Natural killer cell (primary cell): ENCODE measurements around the gene THPO. TPM values are rescaled to one million over a fixed set of nuclear protein-coding genes. Genes with fewer than 3 reads are reported as not detected.

Source experiments
- ATAC-seq, 3 donors: fragments of 150-1000 bp in 2 of 3; fragments of 200-7000 bp in 1 of 3; cut with Tn5 transposase; 1 replicate in 1 of 3; 2 replicates in 2 of 3; pipeline ENCODE4 v1.10.0; 2021; ENCODE audit warnings: mild to moderate bottlenecking in 2 of 3, moderate library complexity in 2 of 3
- DNase-seq, 2 donors: peaks; one replicate each; pipeline versions ENCODE4 v3.0.0 to v3.0.0-alpha.2; 2013 to 2021; ENCODE audit warnings: mixed read lengths in 1 of 2
- H3K27ac ChIP-seq: one replicate; pipeline ENCODE4 v1.5.1; 2013; ENCODE audit warnings: mild to moderate bottlenecking, low read length
- H3K27me3 ChIP-seq: one replicate; pipeline ENCODE4 v1.6.1; 2013; ENCODE audit warnings: low read length; ENCODE audit not compliant: control insufficient read depth, insufficient read depth
- H3K36me3 ChIP-seq: one replicate; pipeline ENCODE4 v1.6.1; 2013; ENCODE audit warnings: low read length; ENCODE audit not compliant: control insufficient read depth, insufficient read depth
- H3K4me1 ChIP-seq: one replicate; pipeline ENCODE4 v1.6.1; 2013; ENCODE audit warnings: low read length; ENCODE audit not compliant: control insufficient read depth, insufficient read depth
- H3K4me3 ChIP-seq: one replicate; pipeline ENCODE4 v1.5.1; 2013; ENCODE audit warnings: low read length
- H3K9me3 ChIP-seq: one replicate; pipeline ENCODE4 v1.6.1; 2013; ENCODE audit warnings: low read length; ENCODE audit not compliant: control insufficient read depth, insufficient read depth
- H3K27ac Mint-ChIP-seq, 2 donors: one replicate each; pipeline ENCODE4 v1.8.0; 2022; ENCODE audit warnings: mild to moderate bottlenecking in 2 of 2, mixed read lengths in 2 of 2, moderate library complexity in 1 of 2
- H3K27me3 Mint-ChIP-seq, 2 donors: one replicate each; pipeline ENCODE4 v1.8.0; 2022; ENCODE audit warnings: low read depth in 2 of 2, mixed read lengths in 2 of 2
- H3K36me3 Mint-ChIP-seq: one replicate; pipeline ENCODE4 v1.8.0; 2022; ENCODE audit warnings: mixed read lengths
- H3K4me1 Mint-ChIP-seq, 2 donors: one replicate each; pipeline ENCODE4 v1.8.0; 2022; ENCODE audit warnings: mixed read lengths in 2 of 2
- H3K4me3 Mint-ChIP-seq: one replicate; pipeline ENCODE4 v1.8.0; 2022; ENCODE audit warnings: mild to moderate bottlenecking, moderate library complexity, mixed read lengths
- H3K9me3 Mint-ChIP-seq, 2 donors: one replicate each; pipeline ENCODE4 v1.8.0; 2022; ENCODE audit warnings: mixed read lengths in 2 of 2
- WGBS: methylation state at CpG from one replicate; pipeline ENCODE4 v1.1.7; 2013; ENCODE audit warnings: missing lambda C conversion rate; ENCODE audit not compliant: insufficient coverage; 5-methylcytosine and 5-hydroxymethylcytosine counted together
- intact Hi-C: fragments of 100-400 bp; cut with micrococcal nuclease; formaldehyde crosslinking; loops from one replicate; pipeline ENCODE4 v1.14.2; 2022
- total RNA-seq, 4 donors: library from RNA; stranded (reverse); fragments of 120-200 nt in 1 of 4; gene quantifications; one replicate each; pipeline versions ENCODE4 v1.2.3 to v1.2.4, GENCODE V29; 2013 to 2022
- TF ChIP-seq, protein P1 (sequence below): fragments of 200-600 bp; IDR thresholded peaks from one replicate; pipeline ENCODE4 v1.8.0; 2022; ENCODE audit warnings: antibody characterized with exemption

The THPO gene
- total RNA-seq, 3 donors from 2014 or later (not counting 1 experiment from before 2014, with no cell fraction given) = not detected

DNA sequence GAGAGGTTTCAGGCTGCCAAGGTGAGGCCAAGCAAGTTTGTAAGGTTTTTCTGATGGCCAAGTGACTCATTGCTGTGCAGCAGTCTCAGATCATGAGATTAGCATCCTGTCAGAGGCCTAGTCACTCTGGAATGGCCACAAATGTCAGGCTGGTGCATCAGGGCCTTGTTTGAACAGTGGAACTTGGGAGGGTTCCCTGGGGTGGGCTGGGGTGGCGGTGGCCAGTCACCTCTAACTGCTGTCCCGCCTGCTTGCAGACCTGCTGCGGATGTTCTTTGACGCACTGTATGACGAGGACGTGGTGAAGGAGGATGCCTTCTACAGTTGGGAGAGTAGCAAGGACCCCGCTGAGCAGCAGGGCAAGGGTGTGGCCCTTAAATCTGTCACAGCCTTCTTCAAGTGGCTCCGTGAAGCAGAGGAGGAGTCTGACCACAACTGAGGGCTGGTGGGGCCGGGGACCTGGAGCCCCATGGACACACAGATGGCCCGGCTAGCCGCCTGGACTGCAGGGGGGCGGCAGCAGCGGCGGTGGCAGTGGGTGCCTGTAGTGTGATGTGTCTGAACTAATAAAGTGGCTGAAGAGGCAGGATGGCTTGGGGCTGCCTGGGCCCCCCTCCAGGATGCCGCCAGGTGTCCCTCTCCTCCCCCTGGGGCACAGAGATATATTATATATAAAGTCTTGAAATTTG lies 43.4 kb downstream of the THPO start:
- Mint-ChIP-seq H3K36me3 (peaks cover 11% of the 10 kb centered on the region), H3K4me3 (peak overlapping the region; percentile 90), H3K4me1 (peaks cover 17 to 37% of the 10 kb centered on the region in 2 donors), H3K27ac (peak overlapping the region; percentile 78 to 80), H3K27me3 (peaks cover 0 to 7% of the 10 kb centered on the region in 2 donors), H3K9me3 (no peaks in the 10 kb centered on the region)
- Histone ChIP-seq H3K27ac (peak overlapping the region; percentile 97), H3K9me3 (no peaks in the 10 kb centered on the region), H3K36me3 (peaks cover 48% of the 10 kb centered on the region), H3K27me3 (no peaks in the 10 kb centered on the region), H3K4me3 (no peak overlapping the region), H3K4me1 (peaks cover 23% of the 10 kb centered on the region)
- ATAC-seq (peak in 2 of 3 donors; percentile 39 to 40), DNase-seq (peak in 1 of 2 donors; percentile 53)
- WGBS = 79% methylated on average over 14 of the region's 15 CpGs
- intact Hi-C loops = loop anchor here (1.0 to 2.0 kb wide), 2 partner anchors 14 to 29 kb away; no protein-coding TSS in a partner anchor
- TF ChIP-seq, protein P1, sequence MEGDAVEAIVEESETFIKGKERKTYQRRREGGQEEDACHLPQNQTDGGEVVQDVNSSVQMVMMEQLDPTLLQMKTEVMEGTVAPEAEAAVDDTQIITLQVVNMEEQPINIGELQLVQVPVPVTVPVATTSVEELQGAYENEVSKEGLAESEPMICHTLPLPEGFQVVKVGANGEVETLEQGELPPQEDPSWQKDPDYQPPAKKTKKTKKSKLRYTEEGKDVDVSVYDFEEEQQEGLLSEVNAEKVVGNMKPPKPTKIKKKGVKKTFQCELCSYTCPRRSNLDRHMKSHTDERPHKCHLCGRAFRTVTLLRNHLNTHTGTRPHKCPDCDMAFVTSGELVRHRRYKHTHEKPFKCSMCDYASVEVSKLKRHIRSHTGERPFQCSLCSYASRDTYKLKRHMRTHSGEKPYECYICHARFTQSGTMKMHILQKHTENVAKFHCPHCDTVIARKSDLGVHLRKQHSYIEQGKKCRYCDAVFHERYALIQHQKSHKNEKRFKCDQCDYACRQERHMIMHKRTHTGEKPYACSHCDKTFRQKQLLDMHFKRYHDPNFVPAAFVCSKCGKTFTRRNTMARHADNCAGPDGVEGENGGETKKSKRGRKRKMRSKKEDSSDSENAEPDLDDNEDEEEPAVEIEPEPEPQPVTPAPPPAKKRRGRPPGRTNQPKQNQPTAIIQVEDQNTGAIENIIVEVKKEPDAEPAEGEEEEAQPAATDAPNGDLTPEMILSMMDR = no peak

DNA sequence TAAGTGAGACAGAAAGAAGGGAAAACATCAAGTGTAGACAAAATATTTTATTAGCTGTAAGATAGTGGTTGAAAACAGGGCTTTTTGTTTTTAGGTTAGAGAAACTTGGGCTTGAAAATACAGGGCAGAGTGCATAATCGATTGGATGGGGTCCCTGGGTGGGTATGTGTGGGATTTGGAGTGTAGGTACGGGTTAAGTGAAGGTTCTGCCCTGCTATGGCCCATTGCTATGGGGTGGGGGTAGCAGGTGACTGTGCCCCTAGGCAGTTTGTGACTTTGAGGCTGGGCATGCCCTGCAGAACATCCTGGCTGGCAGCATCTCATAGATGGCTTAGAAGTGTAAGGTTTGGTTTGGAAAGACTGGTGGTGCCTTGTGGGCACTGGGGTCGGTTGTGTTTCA lies 44.3 kb downstream of the THPO start:
- WGBS = 88% methylated on average over 3 of the region's 3 CpGs
- H3K36me3 ChIP-seq = peaks cover 55% of the 10 kb centered on the region
- H3K4me3 ChIP-seq = no peak overlapping the region
- Mint-ChIP-seq H3K9me3 (no peaks in the 10 kb centered on the region), H3K4me3 (peak overlapping the region; percentile 35), H3K27me3 (peaks cover 0 to 7% of the 10 kb centered on the region in 2 donors), H3K27ac (peak overlapping the region; percentile 78 to 80), H3K36me3 (peaks cover 20% of the 10 kb centered on the region), H3K4me1 (peaks cover 17 to 41% of the 10 kb centered on the region in 2 donors)
- no peak for ATAC-seq
- H3K27ac ChIP-seq = no peak overlapping the region
- no peak for DNase-seq
- no peaks in the 10 kb centered on the region for H3K27me3 ChIP-seq
- peaks cover 23% of the 10 kb centered on the region for H3K4me1 ChIP-seq
- H3K9me3 ChIP-seq = no peaks in the 10 kb centered on the region
- TF ChIP-seq, protein P1 = no peak
- intact Hi-C loops = loop anchor here (2.0 kb wide), 1 partner anchor 13 kb away; no protein-coding TSS in a partner anchor

DNA sequence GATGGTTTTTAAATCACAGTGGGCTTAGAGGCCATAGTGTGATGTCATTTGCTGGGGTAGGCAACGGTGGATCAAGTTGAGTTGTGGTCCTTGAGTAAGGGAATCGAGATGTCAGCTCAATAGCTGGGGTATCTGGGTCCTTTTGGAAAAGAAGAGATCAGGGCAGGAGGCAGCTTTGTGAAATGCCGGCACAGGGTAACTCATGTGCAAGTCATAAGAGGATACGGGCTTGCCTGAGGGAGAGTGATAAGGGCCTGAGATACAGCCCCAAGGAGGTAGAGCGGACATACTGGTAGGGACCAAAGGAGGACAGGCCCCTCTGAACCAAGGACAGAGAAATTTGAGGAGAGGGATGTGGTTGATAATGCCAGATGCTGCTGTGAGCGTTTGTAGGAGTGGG lies 44.8 kb downstream of the THPO start:
- TF ChIP-seq, protein P1 = no peak
- H3K9me3 Mint-ChIP-seq = no peaks in the 10 kb centered on the region
- peak overlapping the region; percentile 78 to 80 for H3K27ac Mint-ChIP-seq

More for the DNA sequence above, 44.8 kb downstream of the THPO start:
- no peak for ATAC-seq
- no peak overlapping the region for H3K4me3 ChIP-seq
- H3K27me3 Mint-ChIP-seq = peaks cover 0 to 7% of the 10 kb centered on the region in 2 donors
- WGBS = 93% methylated on average over 6 of the region's 6 CpGs
- no peak for DNase-seq
- peaks cover 17 to 43% of the 10 kb centered on the region in 2 donors for H3K4me1 Mint-ChIP-seq
- peaks cover 60% of the 10 kb centered on the region for H3K36me3 ChIP-seq
- intact Hi-C loops = no loop called here
- H3K4me1 ChIP-seq = peaks cover 20% of the 10 kb centered on the region
- H3K4me3 Mint-ChIP-seq = peak overlapping the region; percentile 4
- no peak overlapping the region for H3K27ac ChIP-seq
- H3K36me3 Mint-ChIP-seq = peaks cover 24% of the 10 kb centered on the region
- H3K9me3 ChIP-seq = no peaks in the 10 kb centered on the region
- no peaks in the 10 kb centered on the region for H3K27me3 ChIP-seq
